WTC11 (cell line): ENCODE measurements around the gene CLECL1. TPM values are rescaled to one million over a fixed set of nuclear protein-coding genes. Genes with fewer than 3 reads are reported as not detected.

Experiments used
- ATAC-seq: fragments of 200-7000 bp; cut with Tn5 transposase; 2 replicates; pipeline ENCODE4 v1.10.0; 2021; ENCODE audit warnings: mild to moderate bottlenecking, moderate library complexity
- CTCF ChIA-PET: fragments of 300-600 bp; sonication (Branson Sonifier 250); formaldehyde crosslinking; loops from one replicate; lab custom pipeline; 2021; ENCODE audit warnings: antibody characterized with exemption; lab: Charles Lee
- POLR2A ChIA-PET: fragments of 350-600 bp; sonication (Branson Sonifier 250); formaldehyde crosslinking; loops from one replicate; lab custom pipeline; 2021; ENCODE audit warnings: antibody characterized with exemption; lab: Charles Lee
- DNase-seq: peaks from one replicate; pipeline ENCODE4 v3.0.0; 2021; ENCODE audit warnings: low spot score
- H3K27ac Mint-ChIP-seq: 2 replicates; pipeline ENCODE4 v1.8.0; 2021; ENCODE audit warnings: mixed read lengths
- H3K27me3 Mint-ChIP-seq: 2 replicates; pipeline ENCODE4 v1.8.0; 2021; ENCODE audit warnings: low read depth, mild to moderate bottlenecking, moderate library complexity, mixed read lengths
- H3K36me3 Mint-ChIP-seq: 2 replicates; pipeline ENCODE4 v1.8.0; 2021; ENCODE audit warnings: mixed read lengths
- H3K4me1 Mint-ChIP-seq: 2 replicates; pipeline ENCODE4 v1.8.0; 2022; ENCODE audit warnings: mixed read lengths
- H3K4me3 Mint-ChIP-seq: 2 replicates; pipeline ENCODE4 v1.8.0; 2021; ENCODE audit warnings: mild to moderate bottlenecking, moderate library complexity, mixed read lengths
- H3K9me3 Mint-ChIP-seq: 2 replicates; pipeline ENCODE4 v1.8.0; 2021; ENCODE audit warnings: mixed read lengths
- ELF4 ChIP-seq: sonication (generic); formaldehyde crosslinking; IDR thresholded peaks from 2 replicates; pipeline ENCODE4 v1.8.1; 2022; ENCODE audit warnings: low read depth, mild to moderate bottlenecking, moderate library complexity, missing genetic modification reagents
- GRHL2 ChIP-seq: fragments of 250-450 bp; sonication (Bioruptor Pico); IDR thresholded peaks from 2 replicates; pipeline ENCODE4 v1.8.0; 2022; ENCODE audit warnings: mild to moderate bottlenecking, moderate library complexity; ENCODE audit not compliant: insufficient replicate concordance, severe bottlenecking
- IRF2 ChIP-seq: sonication (generic); formaldehyde crosslinking; IDR thresholded peaks from 2 replicates; pipeline ENCODE4 v1.8.0; 2022; ENCODE audit warnings: low read depth, missing genetic modification reagents, borderline replicate concordance
- JUN ChIP-seq: sonication (generic); formaldehyde crosslinking; IDR thresholded peaks from 2 replicates; pipeline ENCODE4 v1.8.0; 2023; ENCODE audit warnings: mild to moderate bottlenecking, missing genetic modification reagents
- NFE2L1 ChIP-seq: sonication (generic); formaldehyde crosslinking; IDR thresholded peaks from 2 replicates; pipeline ENCODE4 v1.8.1; 2023; ENCODE audit warnings: missing genetic modification reagents
- NR2C2 ChIP-seq: sonication (generic); formaldehyde crosslinking; IDR thresholded peaks from 2 replicates; pipeline ENCODE4 v1.8.0; 2022; ENCODE audit warnings: mild to moderate bottlenecking, missing genetic modification reagents
- NR3C1 ChIP-seq: sonication (generic); formaldehyde crosslinking; conservative IDR thresholded peaks from 2 replicates; pipeline ENCODE4 v1.8.1; 2023; ENCODE audit warnings: low read depth, mild to moderate bottlenecking, missing genetic modification reagents
- SOX15 ChIP-seq: fragments of 250-450 bp; sonication (Bioruptor Pico); IDR thresholded peaks from 2 replicates; pipeline ENCODE4 v1.9.0; 2021; ENCODE audit warnings: mild to moderate bottlenecking
- SP1 ChIP-seq: sonication (generic); formaldehyde crosslinking; conservative IDR thresholded peaks from 2 replicates; pipeline ENCODE4 v1.8.1; 2022; ENCODE audit warnings: missing genetic modification reagents
- TCF7 ChIP-seq: sonication (generic); formaldehyde crosslinking; IDR thresholded peaks from 2 replicates; pipeline ENCODE4 v1.8.0; 2022; ENCODE audit warnings: mild to moderate bottlenecking, low read depth, missing genetic modification reagents, moderate library complexity
- ZNF219 ChIP-seq: sonication (generic); formaldehyde crosslinking; IDR thresholded peaks from 2 replicates; pipeline ENCODE4 v1.8.0; 2023; ENCODE audit warnings: missing genetic modification reagents, mild to moderate bottlenecking, borderline replicate concordance
- ZNF263 ChIP-seq: sonication (generic); formaldehyde crosslinking; IDR thresholded peaks from 2 replicates; pipeline ENCODE4 v1.8.1; 2022; ENCODE audit warnings: low read depth, mild to moderate bottlenecking, moderate library complexity, missing genetic modification reagents
- ZNF317 ChIP-seq: sonication (generic); formaldehyde crosslinking; IDR thresholded peaks from 2 replicates; pipeline ENCODE4 v1.8.1; 2023; ENCODE audit warnings: low read depth, mild to moderate bottlenecking, moderate library complexity, missing genetic modification reagents, borderline replicate concordance
- ZNF423 ChIP-seq: fragments of 250-450 bp; sonication (Bioruptor Pico); IDR thresholded peaks from 2 replicates; pipeline ENCODE4 v2.1.2; 2022; ENCODE audit warnings: mild to moderate bottlenecking, moderate library complexity
- ZNF671 ChIP-seq: fragments of 250-450 bp; sonication (Bioruptor Pico); IDR thresholded peaks from 2 replicates; pipeline ENCODE4 v1.8.0; 2021; ENCODE audit warnings: mild to moderate bottlenecking
- total RNA-seq: library from RNA; stranded (reverse); gene quantifications from 3 replicates; pipeline ENCODE4 v1.2.3, GENCODE V29; 2021
- TF ChIP-seq, protein P1 (sequence below): sonication (generic); formaldehyde crosslinking; conservative IDR thresholded peaks from 2 replicates; pipeline ENCODE4 v1.8.1; 2022; ENCODE audit warnings: mild to moderate bottlenecking, missing genetic modification reagents
- TF ChIP-seq, protein P2 (sequence below): sonication (generic); formaldehyde crosslinking; IDR thresholded peaks from 2 replicates; pipeline ENCODE4 v1.8.1; 2022; ENCODE audit warnings: mild to moderate bottlenecking, missing genetic modification reagents, moderate library complexity, borderline replicate concordance
- TF ChIP-seq, protein P3 (sequence below): fragments of 250-450 bp; sonication (Bioruptor Pico); IDR thresholded peaks from 2 replicates; pipeline ENCODE4 v1.9.0; 2021; ENCODE audit warnings: mild to moderate bottlenecking
- TF ChIP-seq, protein P4 (sequence below): sonication (generic); formaldehyde crosslinking; IDR thresholded peaks from 2 replicates; pipeline ENCODE4 v1.8.1; 2022; ENCODE audit warnings: low read depth, missing genetic modification reagents, borderline replicate concordance
- TF ChIP-seq, protein P5 (sequence below): sonication (generic); formaldehyde crosslinking; IDR thresholded peaks from 2 replicates; pipeline ENCODE4 v1.8.1; 2022; ENCODE audit warnings: missing genetic modification reagents, borderline replicate concordance
- TF ChIP-seq, protein P6 (sequence below): sonication (generic); formaldehyde crosslinking; IDR thresholded peaks from 2 replicates; pipeline ENCODE4 v1.8.1; 2023; ENCODE audit warnings: mild to moderate bottlenecking, missing genetic modification reagents
- TF ChIP-seq, protein P7 (sequence below): sonication (generic); formaldehyde crosslinking; IDR thresholded peaks from 2 replicates; pipeline ENCODE4 v1.8.1; 2022; ENCODE audit warnings: low read depth, mild to moderate bottlenecking, moderate library complexity, missing genetic modification reagents, borderline replicate concordance
- TF ChIP-seq, protein P8 (sequence below): sonication (generic); formaldehyde crosslinking; IDR thresholded peaks from 2 replicates; pipeline ENCODE4 v1.8.0; 2022; ENCODE audit warnings: mild to moderate bottlenecking, missing genetic modification reagents

The CLECL1 gene
- total RNA-seq, 1 experiment from 2014 or later, result not detected

DNA sequence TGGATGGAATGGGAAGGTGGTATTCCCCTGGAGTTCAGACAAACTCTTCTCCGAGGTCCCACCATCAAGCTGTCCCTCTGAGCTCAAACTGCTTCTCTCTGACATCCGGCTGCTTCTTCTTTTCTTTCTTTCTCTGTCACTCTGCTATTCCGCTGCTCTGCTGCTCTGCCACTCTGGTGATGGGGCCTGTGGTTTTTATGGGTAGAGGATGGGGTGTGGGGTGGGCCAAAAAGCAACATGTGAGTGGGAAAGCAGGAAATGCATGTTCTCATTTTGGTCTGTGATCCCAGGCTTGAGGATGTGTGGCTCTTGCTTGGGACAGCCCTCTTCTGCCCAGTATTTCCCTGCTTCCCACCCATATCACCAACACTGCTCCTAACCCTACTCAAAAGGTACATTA, 30.6 kb downstream of the CLECL1 start:
- ChIA-PET POLR2A (no interaction called here), CTCF (no interaction called here)
- Mint-ChIP-seq H3K27me3 (peaks cover 13% of the 10 kb centered on the region; the same call in 1 of the 2 replicates), H3K4me1 (peaks cover 10% of the 10 kb centered on the region; the same call in 1 of the 2 replicates), H3K27ac (no peak overlapping the region), H3K4me3 (no peak overlapping the region), H3K9me3 (peaks cover 74% of the 10 kb centered on the region), H3K36me3 (peaks cover 20% of the 10 kb centered on the region)
- no peak for ATAC-seq
- no peak for DNase-seq
- TF ChIP-seq, protein P1, sequence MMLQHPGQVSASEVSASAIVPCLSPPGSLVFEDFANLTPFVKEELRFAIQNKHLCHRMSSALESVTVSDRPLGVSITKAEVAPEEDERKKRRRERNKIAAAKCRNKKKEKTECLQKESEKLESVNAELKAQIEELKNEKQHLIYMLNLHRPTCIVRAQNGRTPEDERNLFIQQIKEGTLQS (CRISPR knock-in tag), result no peak
- TF ChIP-seq, protein P2, sequence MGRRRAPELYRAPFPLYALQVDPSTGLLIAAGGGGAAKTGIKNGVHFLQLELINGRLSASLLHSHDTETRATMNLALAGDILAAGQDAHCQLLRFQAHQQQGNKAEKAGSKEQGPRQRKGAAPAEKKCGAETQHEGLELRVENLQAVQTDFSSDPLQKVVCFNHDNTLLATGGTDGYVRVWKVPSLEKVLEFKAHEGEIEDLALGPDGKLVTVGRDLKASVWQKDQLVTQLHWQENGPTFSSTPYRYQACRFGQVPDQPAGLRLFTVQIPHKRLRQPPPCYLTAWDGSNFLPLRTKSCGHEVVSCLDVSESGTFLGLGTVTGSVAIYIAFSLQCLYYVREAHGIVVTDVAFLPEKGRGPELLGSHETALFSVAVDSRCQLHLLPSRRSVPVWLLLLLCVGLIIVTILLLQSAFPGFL (CRISPR knock-in tag), result no peak
- no peak for TF ChIP-seq NFE2L1 (CRISPR knock-in tag)
- TF ChIP-seq NR3C1 (CRISPR knock-in tag), result no peak
- TF ChIP-seq ZNF263 (CRISPR knock-in tag), result no peak
- TF ChIP-seq IRF2 (CRISPR knock-in tag), result no peak
- TF ChIP-seq, protein P3, sequence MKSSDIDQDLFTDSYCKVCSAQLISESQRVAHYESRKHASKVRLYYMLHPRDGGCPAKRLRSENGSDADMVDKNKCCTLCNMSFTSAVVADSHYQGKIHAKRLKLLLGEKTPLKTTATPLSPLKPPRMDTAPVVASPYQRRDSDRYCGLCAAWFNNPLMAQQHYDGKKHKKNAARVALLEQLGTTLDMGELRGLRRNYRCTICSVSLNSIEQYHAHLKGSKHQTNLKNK (CRISPR knock-in tag), result no peak
- no peak for TF ChIP-seq ZNF317 (CRISPR knock-in tag)
- TF ChIP-seq, protein P4, sequence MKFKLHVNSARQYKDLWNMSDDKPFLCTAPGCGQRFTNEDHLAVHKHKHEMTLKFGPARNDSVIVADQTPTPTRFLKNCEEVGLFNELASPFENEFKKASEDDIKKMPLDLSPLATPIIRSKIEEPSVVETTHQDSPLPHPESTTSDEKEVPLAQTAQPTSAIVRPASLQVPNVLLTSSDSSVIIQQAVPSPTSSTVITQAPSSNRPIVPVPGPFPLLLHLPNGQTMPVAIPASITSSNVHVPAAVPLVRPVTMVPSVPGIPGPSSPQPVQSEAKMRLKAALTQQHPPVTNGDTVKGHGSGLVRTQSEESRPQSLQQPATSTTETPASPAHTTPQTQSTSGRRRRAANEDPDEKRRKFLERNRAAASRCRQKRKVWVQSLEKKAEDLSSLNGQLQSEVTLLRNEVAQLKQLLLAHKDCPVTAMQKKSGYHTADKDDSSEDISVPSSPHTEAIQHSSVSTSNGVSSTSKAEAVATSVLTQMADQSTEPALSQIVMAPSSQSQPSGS (CRISPR knock-in tag), result no peak
- no peak for TF ChIP-seq ZNF219
- TF ChIP-seq, protein P5, sequence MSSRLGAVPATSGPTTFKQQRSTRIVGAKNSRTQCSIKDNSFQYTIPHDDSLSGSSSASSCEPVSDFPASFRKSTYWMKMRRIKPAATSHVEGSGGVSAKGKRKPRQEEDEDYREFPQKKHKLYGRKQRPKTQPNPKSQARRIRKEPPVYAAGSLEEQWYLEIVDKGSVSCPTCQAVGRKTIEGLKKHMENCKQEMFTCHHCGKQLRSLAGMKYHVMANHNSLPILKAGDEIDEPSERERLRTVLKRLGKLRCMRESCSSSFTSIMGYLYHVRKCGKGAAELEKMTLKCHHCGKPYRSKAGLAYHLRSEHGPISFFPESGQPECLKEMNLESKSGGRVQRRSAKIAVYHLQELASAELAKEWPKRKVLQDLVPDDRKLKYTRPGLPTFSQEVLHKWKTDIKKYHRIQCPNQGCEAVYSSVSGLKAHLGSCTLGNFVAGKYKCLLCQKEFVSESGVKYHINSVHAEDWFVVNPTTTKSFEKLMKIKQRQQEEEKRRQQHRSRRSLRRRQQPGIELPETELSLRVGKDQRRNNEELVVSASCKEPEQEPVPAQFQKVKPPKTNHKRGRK, result no peak
- no peak for TF ChIP-seq ELF4 (CRISPR knock-in tag)
- TF ChIP-seq SP1 (CRISPR knock-in tag), result no peak
- TF ChIP-seq, protein P6, sequence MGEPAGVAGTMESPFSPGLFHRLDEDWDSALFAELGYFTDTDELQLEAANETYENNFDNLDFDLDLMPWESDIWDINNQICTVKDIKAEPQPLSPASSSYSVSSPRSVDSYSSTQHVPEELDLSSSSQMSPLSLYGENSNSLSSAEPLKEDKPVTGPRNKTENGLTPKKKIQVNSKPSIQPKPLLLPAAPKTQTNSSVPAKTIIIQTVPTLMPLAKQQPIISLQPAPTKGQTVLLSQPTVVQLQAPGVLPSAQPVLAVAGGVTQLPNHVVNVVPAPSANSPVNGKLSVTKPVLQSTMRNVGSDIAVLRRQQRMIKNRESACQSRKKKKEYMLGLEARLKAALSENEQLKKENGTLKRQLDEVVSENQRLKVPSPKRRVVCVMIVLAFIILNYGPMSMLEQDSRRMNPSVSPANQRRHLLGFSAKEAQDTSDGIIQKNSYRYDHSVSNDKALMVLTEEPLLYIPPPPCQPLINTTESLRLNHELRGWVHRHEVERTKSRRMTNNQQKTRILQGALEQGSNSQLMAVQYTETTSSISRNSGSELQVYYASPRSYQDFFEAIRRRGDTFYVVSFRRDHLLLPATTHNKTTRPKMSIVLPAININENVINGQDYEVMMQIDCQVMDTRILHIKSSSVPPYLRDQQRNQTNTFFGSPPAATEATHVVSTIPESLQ (CRISPR knock-in tag), result no peak
- TF ChIP-seq, all 79 proteins: peak for 0

DNA sequence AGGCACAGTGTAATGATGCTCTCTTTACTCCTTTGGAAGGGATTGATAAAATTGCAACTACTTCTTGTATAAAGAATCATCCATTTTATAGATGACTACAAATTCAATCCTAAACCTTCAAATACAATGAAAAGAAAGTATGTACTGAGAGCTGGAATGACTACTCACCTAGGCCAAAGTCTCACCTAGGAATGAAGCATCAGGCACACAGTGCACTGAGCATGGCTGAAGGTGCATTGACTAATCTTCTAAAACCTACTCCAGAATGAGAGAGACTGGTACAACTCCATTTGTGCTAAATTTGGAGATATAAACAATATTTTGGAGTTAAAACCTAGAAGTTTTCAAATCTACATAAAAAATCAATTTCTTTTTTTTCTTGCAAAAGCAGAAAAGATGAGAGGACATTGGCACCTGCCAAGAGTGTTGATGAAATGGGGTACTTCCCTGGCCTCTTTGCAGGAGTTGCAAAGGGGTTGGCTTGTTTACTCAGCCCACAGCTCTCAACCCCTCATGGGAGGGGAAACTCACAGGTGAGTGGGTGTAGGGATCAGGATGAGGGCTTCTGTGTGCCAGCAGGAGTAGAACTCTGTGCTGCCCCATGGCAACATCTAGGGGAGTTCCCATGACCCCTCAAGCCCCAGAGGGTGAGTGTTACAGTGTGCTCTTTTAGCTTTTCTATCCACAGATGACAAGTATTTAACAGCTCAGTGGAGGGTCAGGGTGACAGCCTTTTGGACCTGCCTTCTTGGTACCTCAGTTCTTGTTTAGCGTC, 31.3 kb downstream of the CLECL1 start:
- Mint-ChIP-seq H3K4me3 (no peak overlapping the region), H3K4me1 (peaks cover 7% of the 10 kb centered on the region; the same call in 1 of the 2 replicates), H3K27me3 (peaks cover 13% of the 10 kb centered on the region; the same call in 1 of the 2 replicates), H3K27ac (no peak overlapping the region), H3K36me3 (peaks cover 25% of the 10 kb centered on the region), H3K9me3 (peaks cover 80% of the 10 kb centered on the region)
- POLR2A ChIA-PET, result no interaction called here
- CTCF ChIA-PET, result no interaction called here
- ATAC-seq (no peak), DNase-seq (no peak)
- TF ChIP-seq GRHL2 (CRISPR knock-in tag) (no peak), ZNF671 (CRISPR knock-in tag) (no peak), JUN (no peak), TCF7 (CRISPR knock-in tag) (no peak), NFE2L1 (CRISPR knock-in tag) (no peak), ZNF423 (CRISPR knock-in tag) (no peak), NR2C2 (CRISPR knock-in tag) (no peak), ZNF263 (CRISPR knock-in tag) (no peak), SOX15 (no peak)
- TF ChIP-seq, protein P7, sequence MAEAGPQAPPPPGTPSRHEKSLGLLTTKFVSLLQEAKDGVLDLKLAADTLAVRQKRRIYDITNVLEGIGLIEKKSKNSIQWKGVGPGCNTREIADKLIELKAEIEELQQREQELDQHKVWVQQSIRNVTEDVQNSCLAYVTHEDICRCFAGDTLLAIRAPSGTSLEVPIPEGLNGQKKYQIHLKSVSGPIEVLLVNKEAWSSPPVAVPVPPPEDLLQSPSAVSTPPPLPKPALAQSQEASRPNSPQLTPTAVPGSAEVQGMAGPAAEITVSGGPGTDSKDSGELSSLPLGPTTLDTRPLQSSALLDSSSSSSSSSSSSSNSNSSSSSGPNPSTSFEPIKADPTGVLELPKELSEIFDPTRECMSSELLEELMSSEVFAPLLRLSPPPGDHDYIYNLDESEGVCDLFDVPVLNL (CRISPR knock-in tag), result no peak
- TF ChIP-seq, protein P8, sequence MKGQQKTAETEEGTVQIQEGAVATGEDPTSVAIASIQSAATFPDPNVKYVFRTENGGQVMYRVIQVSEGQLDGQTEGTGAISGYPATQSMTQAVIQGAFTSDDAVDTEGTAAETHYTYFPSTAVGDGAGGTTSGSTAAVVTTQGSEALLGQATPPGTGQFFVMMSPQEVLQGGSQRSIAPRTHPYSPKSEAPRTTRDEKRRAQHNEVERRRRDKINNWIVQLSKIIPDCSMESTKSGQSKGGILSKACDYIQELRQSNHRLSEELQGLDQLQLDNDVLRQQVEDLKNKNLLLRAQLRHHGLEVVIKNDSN (CRISPR knock-in tag), result no peak
- TF ChIP-seq, protein P1 (CRISPR knock-in tag), result no peak
